ENCODE results near the gene ARHGEF28.

DNA sequence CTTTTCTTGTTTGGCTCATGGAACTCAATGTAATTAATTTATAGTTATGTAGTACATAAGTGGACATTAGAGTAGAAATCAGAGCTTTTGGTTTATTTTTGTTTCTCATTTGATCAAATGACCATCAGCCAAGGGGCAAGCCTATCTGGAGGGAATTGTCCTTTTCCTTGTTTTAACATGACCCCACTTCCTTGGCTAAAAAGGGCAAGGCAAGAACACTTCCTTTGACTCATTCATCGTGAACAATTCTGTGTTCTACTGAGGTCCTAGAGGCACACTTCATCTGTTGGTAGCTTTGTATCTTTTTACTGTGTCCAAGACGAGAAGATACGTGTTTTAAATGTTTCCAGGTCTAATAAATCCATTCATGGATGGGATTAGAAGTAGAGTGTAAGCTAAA lies 148.9 kb downstream of the ARHGEF28 start:
- TF ChIP-seq, protein P1, sequence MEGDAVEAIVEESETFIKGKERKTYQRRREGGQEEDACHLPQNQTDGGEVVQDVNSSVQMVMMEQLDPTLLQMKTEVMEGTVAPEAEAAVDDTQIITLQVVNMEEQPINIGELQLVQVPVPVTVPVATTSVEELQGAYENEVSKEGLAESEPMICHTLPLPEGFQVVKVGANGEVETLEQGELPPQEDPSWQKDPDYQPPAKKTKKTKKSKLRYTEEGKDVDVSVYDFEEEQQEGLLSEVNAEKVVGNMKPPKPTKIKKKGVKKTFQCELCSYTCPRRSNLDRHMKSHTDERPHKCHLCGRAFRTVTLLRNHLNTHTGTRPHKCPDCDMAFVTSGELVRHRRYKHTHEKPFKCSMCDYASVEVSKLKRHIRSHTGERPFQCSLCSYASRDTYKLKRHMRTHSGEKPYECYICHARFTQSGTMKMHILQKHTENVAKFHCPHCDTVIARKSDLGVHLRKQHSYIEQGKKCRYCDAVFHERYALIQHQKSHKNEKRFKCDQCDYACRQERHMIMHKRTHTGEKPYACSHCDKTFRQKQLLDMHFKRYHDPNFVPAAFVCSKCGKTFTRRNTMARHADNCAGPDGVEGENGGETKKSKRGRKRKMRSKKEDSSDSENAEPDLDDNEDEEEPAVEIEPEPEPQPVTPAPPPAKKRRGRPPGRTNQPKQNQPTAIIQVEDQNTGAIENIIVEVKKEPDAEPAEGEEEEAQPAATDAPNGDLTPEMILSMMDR (IDR thresholded peaks at IDR 0.05), result no peak
- no peak for TF ChIP-seq POLR2A (IDR thresholded peaks at IDR 0.05)
